DND-41 (cell line): ENCODE measurements around the gene BCL11A.

Experiments used
- EZH2 ChIP-seq: IDR thresholded peaks from 3 replicates; pipeline ENCODE4 v1.6.1; 2012; ENCODE audit warnings: borderline replicate concordance, low read depth, mild to moderate bottlenecking, moderate library complexity, low read length, inconsistent platforms; ENCODE audit not compliant: severe bottlenecking
- TF ChIP-seq, protein P1 (sequence below): IDR thresholded peaks from 2 replicates; pipeline ENCODE4 v1.5.1; 2012; ENCODE audit warnings: borderline replicate concordance, low read length, moderate library complexity, mild to moderate bottlenecking; ENCODE audit not compliant: poor library complexity, severe bottlenecking; ENCODE audit errors: extremely low read depth

- TF ChIP-seq, protein P1, sequence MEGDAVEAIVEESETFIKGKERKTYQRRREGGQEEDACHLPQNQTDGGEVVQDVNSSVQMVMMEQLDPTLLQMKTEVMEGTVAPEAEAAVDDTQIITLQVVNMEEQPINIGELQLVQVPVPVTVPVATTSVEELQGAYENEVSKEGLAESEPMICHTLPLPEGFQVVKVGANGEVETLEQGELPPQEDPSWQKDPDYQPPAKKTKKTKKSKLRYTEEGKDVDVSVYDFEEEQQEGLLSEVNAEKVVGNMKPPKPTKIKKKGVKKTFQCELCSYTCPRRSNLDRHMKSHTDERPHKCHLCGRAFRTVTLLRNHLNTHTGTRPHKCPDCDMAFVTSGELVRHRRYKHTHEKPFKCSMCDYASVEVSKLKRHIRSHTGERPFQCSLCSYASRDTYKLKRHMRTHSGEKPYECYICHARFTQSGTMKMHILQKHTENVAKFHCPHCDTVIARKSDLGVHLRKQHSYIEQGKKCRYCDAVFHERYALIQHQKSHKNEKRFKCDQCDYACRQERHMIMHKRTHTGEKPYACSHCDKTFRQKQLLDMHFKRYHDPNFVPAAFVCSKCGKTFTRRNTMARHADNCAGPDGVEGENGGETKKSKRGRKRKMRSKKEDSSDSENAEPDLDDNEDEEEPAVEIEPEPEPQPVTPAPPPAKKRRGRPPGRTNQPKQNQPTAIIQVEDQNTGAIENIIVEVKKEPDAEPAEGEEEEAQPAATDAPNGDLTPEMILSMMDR, result no peak
- no peak for TF ChIP-seq EZH2
Measured at GRCh38 chr2:60440767-60441163, 112.7 kb downstream of the BCL11A start.
